GM23248 (cell line): ENCODE data around the gene PRKCB.

Source experiments
- EZH2 ChIP-seq: fragments of 200-600 bp; sonication (generic); IDR thresholded peaks from 2 replicates; pipeline ENCODE4 v1.6.1; 2018; ENCODE audit warnings: antibody characterized with exemption, mild to moderate bottlenecking; ENCODE audit not compliant: insufficient read depth, poor library complexity, severe bottlenecking
- EZH2phosphoT487 ChIP-seq: fragments of 200-600 bp; sonication (generic); IDR thresholded peaks from 2 replicates; pipeline ENCODE4 v1.6.1; 2018; ENCODE audit warnings: antibody characterized with exemption, moderate library complexity, mild to moderate bottlenecking, low read depth; ENCODE audit not compliant: insufficient read depth

DNA sequence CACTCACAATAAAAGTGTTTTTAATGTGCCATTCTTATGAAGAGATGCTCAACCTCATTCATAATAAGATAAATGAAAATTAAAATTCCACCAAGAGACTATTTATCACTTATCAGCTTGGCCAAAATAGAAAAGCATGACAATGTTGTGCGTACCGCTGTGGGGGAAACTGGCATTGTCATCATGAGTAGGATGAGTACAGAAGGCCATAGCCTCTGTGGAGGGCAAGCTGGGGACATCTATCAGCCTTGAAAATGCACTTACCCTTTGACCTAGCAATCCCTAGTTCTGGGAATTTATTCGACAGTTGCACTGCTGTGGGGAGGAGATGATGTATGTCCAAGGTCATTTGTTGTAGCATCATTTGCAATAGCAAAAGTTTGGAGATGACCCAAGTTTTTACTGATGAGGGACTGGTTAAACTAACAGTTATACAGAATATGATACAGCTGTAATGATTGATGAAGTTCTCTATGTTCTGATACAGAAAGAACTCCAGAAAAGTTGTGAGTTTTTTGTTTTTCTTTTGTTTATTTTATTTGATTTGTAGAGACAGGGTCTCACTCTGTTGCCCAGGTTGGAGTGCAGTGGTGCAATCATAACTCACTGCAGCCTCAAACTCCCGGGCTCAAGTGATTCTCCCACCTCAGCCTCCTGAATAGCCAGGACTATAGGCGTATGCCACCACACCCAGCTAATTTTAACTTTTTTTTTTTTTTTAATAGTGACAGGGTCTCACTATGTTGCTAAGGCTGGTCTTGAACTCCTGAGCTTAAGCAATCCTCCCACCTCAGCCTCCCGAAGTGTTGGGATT lies 13.7 kb upstream of the PRKCB start:
- TF ChIP-seq EZH2phosphoT487 (no peak), EZH2 (no peak)
